Coronary artery (tissue), 2 donors: ENCODE results near the gene PDE5A.

Experiments
- DNase-seq: peaks from one replicate; pipeline ENCODE4 v3.0.0-alpha.2; 2017; ENCODE audit warnings: low spot score
- H3K27ac ChIP-seq, 2 donors: fragments of 200-600 bp; sonication (generic); one replicate each; pipeline ENCODE4 v1.5.1; 2016 to 2019
- H3K4me3 ChIP-seq: fragments of 200-600 bp; sonication (generic); 2 replicates; pipeline ENCODE4 v1.5.1; 2016; ENCODE audit warnings: mild to moderate bottlenecking, moderate library complexity
- TF ChIP-seq, protein P1 (sequence below): fragments of 200-600 bp; sonication (generic); IDR thresholded peaks from one replicate; pipeline ENCODE4 v1.5.1; 2019; ENCODE audit warnings: antibody characterized with exemption

Gene PDE5A

DNA sequence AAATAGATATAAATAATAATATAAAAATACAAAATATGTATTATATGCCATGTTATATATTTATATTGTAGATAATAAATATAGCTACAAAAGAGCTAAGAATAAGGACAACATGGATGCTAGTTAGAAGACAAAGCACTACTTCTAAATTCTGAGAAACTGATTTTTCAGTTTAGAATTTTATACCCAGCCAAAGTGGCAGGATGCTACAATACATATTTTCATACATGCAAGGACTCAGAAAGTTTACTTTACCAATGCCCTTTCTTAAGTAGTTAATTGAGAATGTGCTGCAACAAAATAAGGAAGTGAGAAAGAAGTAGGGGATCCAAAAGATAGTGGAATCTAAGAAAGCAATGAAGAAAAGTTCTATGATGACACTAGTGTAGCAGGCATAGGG, 64.5 kb downstream of the PDE5A start:
- TF ChIP-seq, protein P1, sequence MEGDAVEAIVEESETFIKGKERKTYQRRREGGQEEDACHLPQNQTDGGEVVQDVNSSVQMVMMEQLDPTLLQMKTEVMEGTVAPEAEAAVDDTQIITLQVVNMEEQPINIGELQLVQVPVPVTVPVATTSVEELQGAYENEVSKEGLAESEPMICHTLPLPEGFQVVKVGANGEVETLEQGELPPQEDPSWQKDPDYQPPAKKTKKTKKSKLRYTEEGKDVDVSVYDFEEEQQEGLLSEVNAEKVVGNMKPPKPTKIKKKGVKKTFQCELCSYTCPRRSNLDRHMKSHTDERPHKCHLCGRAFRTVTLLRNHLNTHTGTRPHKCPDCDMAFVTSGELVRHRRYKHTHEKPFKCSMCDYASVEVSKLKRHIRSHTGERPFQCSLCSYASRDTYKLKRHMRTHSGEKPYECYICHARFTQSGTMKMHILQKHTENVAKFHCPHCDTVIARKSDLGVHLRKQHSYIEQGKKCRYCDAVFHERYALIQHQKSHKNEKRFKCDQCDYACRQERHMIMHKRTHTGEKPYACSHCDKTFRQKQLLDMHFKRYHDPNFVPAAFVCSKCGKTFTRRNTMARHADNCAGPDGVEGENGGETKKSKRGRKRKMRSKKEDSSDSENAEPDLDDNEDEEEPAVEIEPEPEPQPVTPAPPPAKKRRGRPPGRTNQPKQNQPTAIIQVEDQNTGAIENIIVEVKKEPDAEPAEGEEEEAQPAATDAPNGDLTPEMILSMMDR, result no peak
- no peak for DNase-seq
- Histone ChIP-seq H3K4me3 (no peak overlapping the region), H3K27ac (no peak overlapping the region)

DNA sequence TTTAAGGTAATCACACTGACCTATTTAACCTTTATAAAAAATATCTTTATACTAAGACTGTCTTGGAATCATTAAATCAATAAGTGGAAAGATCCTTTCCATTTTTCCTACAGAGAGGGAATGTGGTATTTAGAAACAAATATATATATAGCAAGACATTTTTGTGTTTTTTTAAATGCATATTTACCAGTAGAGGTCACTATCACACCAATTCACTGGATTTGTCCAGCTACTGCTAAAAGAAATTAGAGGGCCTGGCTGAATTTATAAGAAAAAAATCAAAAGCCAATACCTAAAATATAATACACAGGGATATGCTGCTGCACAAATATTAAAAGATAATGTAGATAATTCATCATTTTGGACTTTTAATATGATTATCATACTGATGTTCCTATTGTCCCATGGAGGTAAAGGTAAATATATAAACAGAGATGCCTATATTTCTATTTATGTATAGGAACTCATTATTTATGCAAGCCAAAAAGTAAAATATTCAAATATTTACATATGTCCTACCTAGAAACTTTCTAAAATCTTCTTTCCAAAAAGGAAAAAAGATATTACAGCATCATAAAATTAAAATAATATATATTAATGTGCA, 69.5 kb downstream of the PDE5A start:
- no peak overlapping the region for H3K27ac ChIP-seq
- no peak for DNase-seq
- TF ChIP-seq, protein P1, result peak; percentile 18
- no peak overlapping the region for H3K4me3 ChIP-seq

DNA sequence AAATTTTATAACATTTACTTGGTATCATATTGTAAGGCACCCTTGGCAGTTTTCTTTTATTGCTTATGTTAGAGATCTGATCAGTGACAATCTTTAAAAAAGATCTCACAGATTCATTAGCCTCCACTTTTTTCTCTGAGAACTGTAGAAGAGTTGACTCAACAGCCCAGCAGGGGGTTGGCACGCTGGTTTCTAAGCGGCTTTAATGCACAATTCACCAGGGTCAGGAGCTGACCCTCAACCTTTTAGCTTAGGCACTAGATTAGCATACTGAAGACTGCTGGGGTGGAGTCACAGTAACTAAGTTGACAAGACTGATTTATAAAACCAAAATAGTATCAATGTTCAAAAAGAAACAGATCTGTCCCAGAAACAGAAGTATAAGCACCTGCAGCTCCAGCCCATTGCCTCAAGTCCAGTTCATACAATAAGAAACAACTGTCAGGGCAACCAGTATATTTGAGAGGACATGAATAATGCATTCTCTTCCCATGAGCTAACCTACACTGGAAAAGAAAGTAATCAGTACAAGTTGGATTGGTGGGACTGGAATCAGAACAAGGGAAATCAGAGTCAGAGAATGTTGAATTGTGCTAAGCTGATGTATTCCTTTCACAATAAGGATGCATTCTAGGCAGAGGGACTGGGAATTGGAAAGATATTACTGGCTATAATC, 77.6 kb downstream of the PDE5A start:
- TF ChIP-seq, protein P1, result no peak
- peak overlapping the region; percentile 39 to 73 for H3K27ac ChIP-seq
- no peak for DNase-seq
- no peak overlapping the region for H3K4me3 ChIP-seq

DNA sequence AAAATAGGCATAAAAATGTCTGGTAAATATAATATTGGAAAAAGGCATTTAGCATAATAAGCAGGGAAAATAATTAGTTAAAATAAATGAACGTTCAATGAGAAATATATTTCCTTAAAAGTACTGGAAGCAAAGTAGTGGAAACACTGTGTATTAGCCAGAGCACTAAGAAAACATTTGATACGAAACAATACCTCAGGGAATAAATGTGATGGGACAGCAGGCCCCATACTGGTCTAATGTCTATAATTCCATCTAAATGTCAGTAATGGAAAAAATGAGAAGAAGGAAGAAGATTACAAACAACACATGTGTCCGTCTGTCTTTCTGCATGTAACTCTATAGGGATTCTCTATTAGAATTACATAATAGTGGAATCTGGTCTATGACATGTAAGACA, 79.0 kb downstream of the PDE5A start:
- no peak overlapping the region for H3K4me3 ChIP-seq
- no peak for DNase-seq
- H3K27ac ChIP-seq, result peak overlapping the region; percentile 73 to 81
- TF ChIP-seq, protein P1, result no peak

DNA sequence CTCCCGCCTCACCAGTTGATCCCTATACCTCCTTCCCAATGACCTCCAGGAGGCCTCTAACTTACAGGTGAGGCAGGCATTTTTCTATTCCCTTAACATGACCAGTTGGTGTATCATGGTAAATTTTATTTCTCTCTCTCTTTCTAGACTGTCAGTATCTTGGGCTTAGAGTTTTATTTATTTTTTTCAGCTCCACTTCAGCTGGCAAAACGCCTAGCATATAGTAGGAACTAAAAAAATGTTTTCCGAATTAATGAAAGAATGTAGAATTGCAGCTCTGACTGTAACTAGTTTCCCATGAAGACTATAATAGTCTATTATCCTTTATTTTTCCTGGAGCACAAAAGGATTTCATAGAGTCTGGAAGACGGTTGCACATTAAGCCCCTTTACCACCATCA, 84.8 kb downstream of the PDE5A start:
- Histone ChIP-seq H3K27ac (peak overlapping the region; percentile 45 to 80), H3K4me3 (no peak overlapping the region)
- TF ChIP-seq, protein P1, result no peak
- no peak for DNase-seq

DNA sequence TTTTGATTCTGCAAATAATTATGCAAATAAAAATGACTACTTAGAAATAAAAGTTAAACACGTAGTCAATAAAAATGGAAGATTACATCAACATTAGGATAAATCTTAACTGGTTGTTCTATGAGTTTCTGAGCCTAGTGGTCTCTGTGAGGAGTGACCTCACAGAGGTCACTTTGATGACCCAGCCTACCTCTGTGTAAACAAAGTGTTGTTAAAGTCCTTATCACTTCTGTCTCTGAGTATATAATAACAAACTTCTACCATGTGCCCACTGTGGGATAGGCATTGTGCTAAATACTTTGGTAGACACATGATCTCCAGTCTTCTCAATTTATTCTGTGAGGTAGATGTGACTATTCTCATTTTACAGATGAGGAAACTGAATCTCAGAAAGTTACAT, 85.4 kb downstream of the PDE5A start:
- TF ChIP-seq, protein P1, result no peak
- H3K4me3 ChIP-seq, result no peak overlapping the region
- H3K27ac ChIP-seq, result peak overlapping the region; percentile 45 to 80
- no peak for DNase-seq

DNA sequence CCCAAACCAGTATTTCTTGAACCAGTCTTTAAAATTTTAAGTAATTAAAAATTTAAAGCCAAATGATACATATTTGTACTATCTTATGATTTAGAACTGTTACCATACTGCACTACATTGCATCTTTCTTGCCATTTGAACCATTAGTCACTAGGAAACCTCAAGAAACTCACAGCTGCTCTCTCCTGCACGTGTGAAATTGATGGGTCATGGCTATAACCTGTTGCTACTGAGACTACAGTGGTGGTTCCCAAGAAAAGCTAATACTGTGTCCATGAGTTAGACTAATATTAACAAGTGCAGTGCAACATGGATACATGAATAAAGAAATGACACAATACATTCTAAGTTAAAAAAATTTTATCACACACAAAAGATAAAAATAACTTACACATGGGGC, 88.4 kb downstream of the PDE5A start:
- no peak overlapping the region for H3K4me3 ChIP-seq
- DNase-seq, result no peak
- TF ChIP-seq, protein P1, result no peak
- H3K27ac ChIP-seq, result no peak overlapping the region
